Activated CD4-positive, CD25-positive, alpha-beta regulatory T cell treated with anti-CD3 and anti-CD28 coated beads, Interleukin-2, amount 50 U/mL, for 24 hours (primary cell): ENCODE data around the gene PRPF40B.
"Not testable (repeated sequence)": the region's sequence is repeated elsewhere in the genome, so short reads cannot be mapped to it uniquely, and the experiment has no call there.

ENCODE experiments used
- ATAC-seq, 2 donors: fragments of 150-1000 bp; cut with Tn5 transposase; one replicate each; pipeline ENCODE4 v1.10.0; 2021; ENCODE audit warnings: mild to moderate bottlenecking in 1 of 2, moderate library complexity in 1 of 2

Gene PRPF40B

GRCh38 chr12:49623142-49623904 lies at the start of gene PRPF40B:
Gene PRPF40B, plus strand, starts transcription at chr12:49623561. Its CDS starts 30 bp downstream, at chr12:49623591.
- peak; percentile 75 to 76 for ATAC-seq

GRCh38 chr12:49577589-49578315 lies 45.6 kb upstream of the PRPF40B start:
- no peak for ATAC-seq

GRCh38 chr12:49578471-49579112 lies 44.8 kb upstream of the PRPF40B start:
- ATAC-seq, result no peak

- ATAC-seq, result peak in 1 of 2 donors; percentile 44
Observed at GRCh38 chr12:49580572-49581535, 42.5 kb upstream of the PRPF40B start.

GRCh38 chr12:49582201-49582600 lies 41.2 kb upstream of the PRPF40B start:
- ATAC-seq, result peak; percentile 27 to 32

GRCh38 chr12:49582850-49583249 lies 40.5 kb upstream of the PRPF40B start:
- no peak for ATAC-seq

- no peak for ATAC-seq
Observed at GRCh38 chr12:49583366-49584094, 39.8 kb upstream of the PRPF40B start.

GRCh38 chr12:49584591-49584990 lies 38.8 kb upstream of the PRPF40B start:
- ATAC-seq, result no peak

- ATAC-seq, result no peak
Observed at GRCh38 chr12:49585477-49586459, 37.6 kb upstream of the PRPF40B start.

GRCh38 chr12:49587174-49587908 lies 36.0 kb upstream of the PRPF40B start:
- ATAC-seq, result no peak

- no peak for ATAC-seq
Observed at GRCh38 chr12:49588281-49588680, 35.1 kb upstream of the PRPF40B start.

GRCh38 chr12:49588721-49589516 lies 34.4 kb upstream of the PRPF40B start:
- no peak for ATAC-seq

GRCh38 chr12:49598527-49598926 lies 24.8 kb upstream of the PRPF40B start:
- ATAC-seq, result no peak

GRCh38 chr12:49599961-49600360 lies 23.4 kb upstream of the PRPF40B start:
- ATAC-seq, result no peak

GRCh38 chr12:49603721-49604120 lies 19.6 kb upstream of the PRPF40B start:
- ATAC-seq, result no peak

- no peak for ATAC-seq
Observed at GRCh38 chr12:49604856-49605255, 18.5 kb upstream of the PRPF40B start.

- not testable (repeated sequence) for ATAC-seq
Observed at GRCh38 chr12:49605539-49605938, 17.8 kb upstream of the PRPF40B start, which contains the start of gene FAM186B. Gene FAM186B, minus strand, starts transcription at chr12:49605639. Its CDS starts 162 bp downstream, at chr12:49605477.

GRCh38 chr12:49609059-49609874 lies 14.1 kb upstream of the PRPF40B start:
- ATAC-seq, result no peak
